ENCODE measurements around the gene MDFI. TPM values are rescaled to one million over a fixed set of nuclear protein-coding genes. Genes with fewer than 3 reads are reported as not detected.
A peak's percentile ranks its signal among the peaks of the same experiment; 100 is the strongest.

Gene MDFI
- total RNA-seq, 2 donors from 2014 or later: 52.7 to 80.0 TPM

- TF ChIP-seq CTCF (conservative IDR thresholded peaks at IDR 0.05): no peak
- Mint-ChIP-seq H3K27me3 (ENCODE audit: insufficient read depth) (no peaks in the 10 kb centered on the region), H3K27ac (no peak overlapping the region), H3K4me1 (peaks cover 13% of the 10 kb centered on the region), H3K36me3 (ENCODE audit: low read depth) (peaks cover 32% of the 10 kb centered on the region), H3K9me3 (no peaks in the 10 kb centered on the region), H3K4me3 (no peak overlapping the region)
- Histone ChIP-seq H3K4me3 (ENCODE audit: low read length) (no peak overlapping the region), H3K27me3 (ENCODE audit: control insufficient read depth, insufficient read depth, low read length, poor library complexity, severe bottlenecking) (no peaks in the 10 kb centered on the region), H3K9ac (ENCODE audit: extremely low read depth, low read length, poor library complexity, severe bottlenecking) (no peak overlapping the region), H3K36me3 (ENCODE audit: control insufficient read depth, insufficient read depth, low read length) (peaks cover 4% of the 10 kb centered on the region), H3K27ac (ENCODE audit: low read depth, low read length) (no peak overlapping the region), H3K9me3 (ENCODE audit: control insufficient read depth, low read length) (no peaks in the 10 kb centered on the region), H3K4me1 (ENCODE audit: control insufficient read depth, insufficient read depth, low read length) (peaks cover 3% of the 10 kb centered on the region)
- WGBS, 2 experiments (ENCODE audit: insufficient coverage in 1 of 2, insufficient read length in 1 of 2): 94% methylated on average over 5 of the region's 5 CpGs; no CpG with 5 or more reads in 1 of the 2 experiments
- no peak for DNase-seq
Measured at GRCh38 chr6:41653691-41654090, 15.4 kb downstream of the MDFI start.

GRCh38 chr6:41654151-41654697 is 16.0 kb downstream of the MDFI start:
- TF ChIP-seq CTCF (conservative IDR thresholded peaks at IDR 0.05): no peak
- no peak overlapping the region for H3K27ac ChIP-seq (ENCODE audit: low read depth, low read length)
- peaks cover 13% of the 10 kb centered on the region for H3K4me1 Mint-ChIP-seq
- H3K9ac ChIP-seq (ENCODE audit: extremely low read depth, low read length, poor library complexity, severe bottlenecking): no peak overlapping the region
- H3K36me3 ChIP-seq (ENCODE audit: control insufficient read depth, insufficient read depth, low read length): no peaks in the 10 kb centered on the region
- no peaks in the 10 kb centered on the region for H3K27me3 ChIP-seq (ENCODE audit: control insufficient read depth, insufficient read depth, low read length, poor library complexity, severe bottlenecking)
- H3K4me1 ChIP-seq (ENCODE audit: control insufficient read depth, insufficient read depth, low read length): peaks cover 3% of the 10 kb centered on the region
- peaks cover 32% of the 10 kb centered on the region for H3K36me3 Mint-ChIP-seq (ENCODE audit: low read depth)
- no peaks in the 10 kb centered on the region for H3K27me3 Mint-ChIP-seq (ENCODE audit: insufficient read depth)
- H3K9me3 ChIP-seq (ENCODE audit: control insufficient read depth, low read length): no peaks in the 10 kb centered on the region
- 83 to 97% methylated on average over 4 to 5 of the region's 5 CpGs for WGBS, 2 experiments (ENCODE audit: insufficient coverage in 1 of 2, insufficient read length in 1 of 2)
- no peaks in the 10 kb centered on the region for H3K9me3 Mint-ChIP-seq
- no peak overlapping the region for H3K4me3 ChIP-seq (ENCODE audit: low read length)
- no peak overlapping the region for H3K27ac Mint-ChIP-seq
- DNase-seq: no peak
- H3K4me3 Mint-ChIP-seq: no peak overlapping the region

- H3K9ac ChIP-seq (ENCODE audit: extremely low read depth, low read length, poor library complexity, severe bottlenecking): no peak overlapping the region
- H3K9me3 ChIP-seq (ENCODE audit: control insufficient read depth, low read length): no peaks in the 10 kb centered on the region
- peak overlapping the region; percentile 17 for H3K27ac ChIP-seq (ENCODE audit: low read depth, low read length)
- no peaks in the 10 kb centered on the region for H3K27me3 ChIP-seq (ENCODE audit: control insufficient read depth, insufficient read depth, low read length, poor library complexity, severe bottlenecking)
- H3K27ac Mint-ChIP-seq: no peak overlapping the region
- H3K27me3 Mint-ChIP-seq (ENCODE audit: insufficient read depth): no peaks in the 10 kb centered on the region
- peaks cover 3% of the 10 kb centered on the region for H3K4me1 ChIP-seq (ENCODE audit: control insufficient read depth, insufficient read depth, low read length)
- no peak for TF ChIP-seq CTCF (conservative IDR thresholded peaks at IDR 0.05)
- peaks cover 27% of the 10 kb centered on the region for H3K36me3 Mint-ChIP-seq (ENCODE audit: low read depth)
- H3K4me3 ChIP-seq (ENCODE audit: low read length): no peak overlapping the region
- no peak overlapping the region for H3K4me3 Mint-ChIP-seq
- H3K9me3 Mint-ChIP-seq: no peaks in the 10 kb centered on the region
- no peak for DNase-seq
- H3K36me3 ChIP-seq (ENCODE audit: control insufficient read depth, insufficient read depth, low read length): no peaks in the 10 kb centered on the region
- 95 to 100% methylated on average over 1 to 8 of the region's 8 CpGs for WGBS, 2 experiments (ENCODE audit: insufficient coverage in 1 of 2, insufficient read length in 1 of 2)
- peaks cover 13% of the 10 kb centered on the region for H3K4me1 Mint-ChIP-seq
Measured at GRCh38 chr6:41654698-41655151, 16.5 kb downstream of the MDFI start.

All from endodermal cell (in vitro differentiated cells).